HPDE6-E6E7 (cell line): Measurements from ENCODE around the gene BLVRA.

Experiments
- DNase-seq: peaks from one replicate; pipeline ENCODE4 v3.0.0; 2011; ENCODE audit warnings: missing footprints; ENCODE audit errors: extremely low spot score

The BLVRA gene

DNA sequence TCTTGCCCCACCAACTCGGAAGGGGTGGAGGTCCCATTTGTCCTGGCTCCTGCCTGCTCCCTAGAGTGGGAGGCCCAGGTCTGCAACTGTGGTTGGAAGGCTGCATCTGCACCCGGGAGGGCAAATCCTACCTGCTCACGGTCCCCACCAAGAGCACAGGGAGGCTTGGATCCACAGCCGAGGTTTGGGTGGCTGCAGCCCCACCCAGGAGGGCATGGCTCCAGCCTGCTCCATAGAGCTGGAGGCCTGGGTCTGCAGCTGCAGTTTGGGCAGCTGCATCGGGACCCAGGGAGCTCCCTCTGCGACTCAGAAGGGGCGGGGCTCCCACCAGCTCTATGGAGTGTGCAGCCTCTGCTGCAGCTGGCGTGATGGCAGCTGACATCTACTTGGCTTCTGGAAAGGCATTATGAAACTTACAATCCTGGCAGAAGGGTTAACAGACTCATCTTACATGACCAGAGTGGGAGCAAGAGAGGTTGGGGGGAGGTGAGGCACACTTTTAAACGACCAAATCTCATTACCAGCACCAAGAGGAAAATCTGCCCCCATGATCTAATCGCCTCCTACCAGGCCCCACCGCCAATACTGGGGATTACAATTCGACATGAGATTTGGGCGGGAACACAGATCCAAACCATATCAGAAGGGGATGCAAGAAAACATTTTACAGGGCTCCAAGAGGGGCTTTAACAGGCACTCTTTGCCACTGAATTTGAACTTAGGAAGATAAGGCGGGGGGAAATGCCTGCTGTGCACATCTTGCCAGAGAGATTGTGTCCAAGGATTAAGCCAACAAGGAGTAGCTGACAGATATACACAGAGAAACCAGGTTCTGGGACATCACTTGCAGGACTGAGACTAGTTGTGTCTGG, 8.2 kb upstream of the BLVRA start:
- DNase-seq, result no peak

GRCh38 chr7:43752411-43752810, 6.1 kb upstream of the BLVRA start:
- DNase-seq, result no peak

DNA sequence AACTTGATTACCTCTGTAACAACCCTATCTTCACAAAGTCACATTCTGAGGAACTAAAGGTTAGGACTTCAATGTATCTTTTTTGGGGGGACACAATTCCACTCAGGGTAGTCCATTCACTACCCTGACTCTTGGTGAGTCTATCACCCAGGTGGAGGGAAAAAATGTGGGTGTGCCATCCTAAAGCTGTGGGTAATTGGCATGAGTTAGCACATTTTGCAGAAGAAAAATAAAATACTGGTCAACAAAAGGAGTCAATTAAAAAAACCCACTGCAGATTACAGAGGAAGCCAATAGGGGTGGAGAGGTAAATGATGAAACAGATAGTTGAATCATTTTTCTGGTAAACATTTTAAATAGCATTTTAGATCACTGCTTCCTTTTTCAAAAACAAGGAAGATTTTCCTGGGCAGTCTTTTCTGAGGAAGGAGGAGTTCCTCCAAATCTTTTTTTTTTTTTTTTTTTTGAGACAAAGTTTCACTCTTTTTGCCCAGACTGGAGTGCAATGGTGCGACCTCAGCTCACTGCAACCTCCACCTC, 5.1 kb upstream of the BLVRA start:
- no peak for DNase-seq

- no peak for DNase-seq
Observed at GRCh38 chr7:43753843-43754242, 4.6 kb upstream of the BLVRA start.

DNA sequence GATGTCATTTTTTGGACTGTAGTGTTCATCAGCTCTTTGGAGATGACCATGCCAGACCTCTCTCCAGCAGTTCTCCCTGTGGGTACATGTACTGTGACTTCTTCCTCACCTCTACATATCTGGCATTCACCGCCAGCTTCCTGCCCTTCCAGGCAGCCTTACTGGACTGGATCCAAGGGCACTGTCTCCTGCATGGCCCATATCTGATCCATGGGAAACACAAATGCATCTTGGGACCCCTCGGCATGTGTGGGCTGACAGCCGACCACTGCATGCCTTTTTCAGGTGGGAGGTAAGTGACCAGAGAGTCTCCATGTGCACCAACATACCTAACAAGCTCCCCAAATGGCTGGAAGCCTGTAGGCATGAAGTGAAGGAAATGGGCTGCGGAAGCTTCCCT, 3.9 kb upstream of the BLVRA start:
- DNase-seq, result no peak

GRCh38 chr7:43756368-43757072, 2.0 kb upstream of the BLVRA start:
- no peak for DNase-seq

GRCh38 chr7:43757073-43757720, 1.3 kb upstream of the BLVRA start:
- DNase-seq, result no peak

DNA sequence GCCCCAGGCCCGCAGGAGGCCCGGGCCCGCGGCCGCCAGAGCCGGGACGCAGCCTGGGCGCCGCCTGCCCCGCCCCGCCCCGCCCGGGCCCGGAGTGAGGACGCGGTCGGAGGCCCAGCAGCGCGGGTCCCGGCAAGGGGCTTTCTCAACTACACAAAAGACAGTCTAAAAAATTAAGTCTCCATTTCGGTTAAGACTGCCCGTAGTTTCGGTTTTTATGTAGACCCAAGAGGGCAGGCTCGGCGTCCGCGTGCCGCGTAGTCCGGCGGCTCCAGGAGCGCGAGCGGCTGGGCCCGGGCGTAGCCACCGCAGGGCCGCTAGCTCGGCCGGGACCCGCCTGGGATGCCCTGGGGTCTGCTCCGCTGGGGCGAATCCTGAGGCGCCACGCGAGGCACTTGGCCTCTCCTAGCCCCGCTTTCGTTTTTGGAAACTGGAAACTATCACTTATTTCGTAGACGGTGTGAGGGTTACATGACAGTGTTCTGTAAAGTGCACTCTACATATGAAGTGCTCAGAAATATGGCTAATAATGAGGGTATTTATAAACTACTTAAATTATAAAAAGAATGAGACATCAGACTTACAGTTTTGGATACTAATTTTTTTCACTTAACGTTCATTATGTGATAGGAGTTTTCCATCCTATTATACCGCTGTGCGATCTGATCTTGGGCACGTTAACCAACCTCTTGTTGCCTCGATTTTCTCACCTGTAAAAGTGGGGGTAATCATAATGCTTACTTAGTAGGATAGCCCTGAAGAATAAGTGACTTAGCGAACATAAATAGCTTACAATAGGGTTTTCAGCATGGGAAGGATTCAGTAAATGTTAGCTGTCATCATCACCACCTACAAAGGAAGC, 573 bp downstream of the BLVRA start:
- DNase-seq, result no peak

DNA sequence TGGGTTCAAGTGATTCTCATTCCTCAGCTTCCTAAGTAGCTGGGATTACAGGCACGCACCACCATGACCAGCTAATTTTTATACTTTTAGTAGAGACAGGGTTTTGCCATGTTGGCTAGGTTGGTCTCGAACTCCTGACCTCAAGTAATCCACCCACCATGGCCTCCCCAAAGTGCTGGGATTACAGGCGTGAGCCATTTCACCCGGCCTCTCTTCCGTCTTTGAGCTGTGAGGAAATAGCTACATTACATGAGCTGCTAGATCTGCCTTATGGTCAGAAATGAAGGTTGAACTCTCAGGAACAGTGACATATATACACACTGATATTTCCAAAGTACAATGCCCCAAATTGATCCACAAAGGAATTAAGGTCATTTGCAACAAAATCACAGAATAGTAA, 2.4 kb downstream of the BLVRA start:
- no peak for DNase-seq

DNA sequence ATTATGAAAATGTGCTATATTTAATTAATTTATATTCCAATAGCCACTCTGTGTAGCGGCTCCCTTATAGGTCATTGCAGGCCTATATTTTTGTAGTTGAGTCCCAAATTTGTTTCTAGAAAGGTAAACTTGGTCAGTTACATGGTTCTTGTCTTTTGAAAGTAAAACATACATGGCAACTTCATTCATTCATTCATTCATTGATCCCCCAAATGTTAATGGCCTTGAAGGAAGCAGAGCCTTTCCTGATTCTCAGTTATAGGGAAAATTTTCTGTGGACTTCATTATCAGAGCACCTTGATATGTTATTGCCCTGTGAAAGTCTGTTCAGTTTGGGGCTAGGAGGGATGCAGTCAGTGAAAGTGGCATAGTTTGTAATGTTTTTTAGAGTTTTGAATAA, 2.9 kb downstream of the BLVRA start:
- DNase-seq, result no peak

DNA sequence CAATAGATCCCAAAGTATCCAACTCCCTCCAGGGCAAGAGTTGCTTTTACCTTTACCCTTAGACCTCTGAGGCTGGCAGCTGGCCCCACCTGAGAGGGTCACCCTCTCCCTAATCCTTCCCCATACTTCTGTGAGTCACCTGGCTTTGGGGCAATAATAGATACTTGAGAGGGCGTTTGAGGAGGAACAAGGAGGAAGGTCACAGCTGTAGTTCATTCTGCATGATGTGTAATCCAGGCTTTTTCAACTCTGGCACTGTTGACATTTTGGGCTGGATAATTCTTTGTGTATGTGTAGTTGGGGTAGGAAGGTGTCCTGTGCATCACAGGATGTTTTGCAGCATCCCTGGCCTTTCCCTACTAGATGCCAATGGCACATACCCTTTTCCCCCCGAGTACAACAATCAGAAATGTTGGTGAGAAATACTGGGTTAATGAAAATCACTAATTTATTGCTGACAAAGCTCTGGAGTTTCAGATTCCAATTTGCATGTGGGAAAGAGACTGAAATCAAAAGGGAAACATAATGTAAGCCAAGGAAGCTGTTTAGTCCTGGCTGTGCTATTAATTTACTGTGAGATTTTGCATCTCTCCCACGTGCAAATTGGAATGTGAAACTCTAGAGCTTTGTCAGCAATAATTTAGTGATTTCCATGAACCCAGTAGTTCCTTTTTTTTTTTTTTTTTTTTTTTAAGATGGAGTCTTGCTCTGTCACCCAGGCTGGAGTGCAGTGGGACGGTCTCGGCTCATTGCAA, 3.6 kb downstream of the BLVRA start:
- DNase-seq, result no peak

DNA sequence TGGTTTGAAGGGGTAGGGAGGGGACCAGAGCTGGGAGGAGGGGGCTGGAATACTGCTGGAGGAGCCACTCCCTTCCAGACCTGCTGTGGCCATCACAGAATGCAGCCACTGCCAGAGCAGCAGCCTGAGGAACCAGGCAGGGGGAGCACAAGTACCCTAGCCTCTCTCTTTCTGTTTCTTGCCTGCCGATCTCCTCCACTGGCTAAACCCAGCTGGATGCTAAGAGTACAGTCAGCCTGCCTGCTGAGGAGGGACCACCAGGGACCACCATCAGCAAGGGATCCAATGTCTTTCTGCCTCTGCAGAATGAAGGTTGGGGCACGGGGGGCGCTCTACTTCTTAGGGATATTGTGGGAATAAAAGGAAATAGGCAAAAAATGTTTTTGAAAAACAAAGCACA, 4.7 kb downstream of the BLVRA start:
- DNase-seq, result no peak

DNA sequence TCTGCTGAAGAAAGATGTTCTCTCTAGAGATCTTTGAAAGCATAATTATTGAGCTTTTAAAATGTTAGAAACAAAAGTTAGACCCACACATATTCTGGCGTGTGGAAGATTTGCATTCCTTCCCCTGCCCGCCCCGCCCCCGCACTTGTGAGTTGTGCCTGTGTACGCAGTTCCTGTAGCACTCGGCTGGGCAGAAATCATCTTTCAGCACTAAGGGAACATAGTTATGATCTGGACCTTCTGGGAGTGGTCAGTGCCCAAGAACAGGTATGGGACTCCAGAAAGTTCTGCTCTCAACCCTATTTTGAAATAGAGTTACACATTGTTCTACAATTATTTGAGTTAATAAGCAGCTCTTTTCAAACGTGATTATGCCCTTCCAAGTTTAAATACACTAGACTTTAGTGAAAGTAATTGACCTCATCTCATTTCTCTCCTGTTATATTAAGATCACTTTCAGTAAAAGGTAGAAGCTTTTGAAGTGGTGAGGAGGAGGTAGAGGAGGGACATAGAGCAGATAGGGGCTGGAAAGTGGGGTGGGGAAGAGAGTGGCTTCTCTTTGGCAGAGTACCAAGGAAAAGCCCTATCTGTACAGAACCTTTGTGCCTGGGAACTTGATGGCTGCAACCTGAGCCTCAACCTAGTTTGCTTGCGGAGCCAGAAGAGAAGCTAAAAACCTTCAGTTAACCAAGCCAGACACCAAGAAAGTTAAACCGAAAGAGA, 5.7 kb downstream of the BLVRA start:
- no peak for DNase-seq

DNA sequence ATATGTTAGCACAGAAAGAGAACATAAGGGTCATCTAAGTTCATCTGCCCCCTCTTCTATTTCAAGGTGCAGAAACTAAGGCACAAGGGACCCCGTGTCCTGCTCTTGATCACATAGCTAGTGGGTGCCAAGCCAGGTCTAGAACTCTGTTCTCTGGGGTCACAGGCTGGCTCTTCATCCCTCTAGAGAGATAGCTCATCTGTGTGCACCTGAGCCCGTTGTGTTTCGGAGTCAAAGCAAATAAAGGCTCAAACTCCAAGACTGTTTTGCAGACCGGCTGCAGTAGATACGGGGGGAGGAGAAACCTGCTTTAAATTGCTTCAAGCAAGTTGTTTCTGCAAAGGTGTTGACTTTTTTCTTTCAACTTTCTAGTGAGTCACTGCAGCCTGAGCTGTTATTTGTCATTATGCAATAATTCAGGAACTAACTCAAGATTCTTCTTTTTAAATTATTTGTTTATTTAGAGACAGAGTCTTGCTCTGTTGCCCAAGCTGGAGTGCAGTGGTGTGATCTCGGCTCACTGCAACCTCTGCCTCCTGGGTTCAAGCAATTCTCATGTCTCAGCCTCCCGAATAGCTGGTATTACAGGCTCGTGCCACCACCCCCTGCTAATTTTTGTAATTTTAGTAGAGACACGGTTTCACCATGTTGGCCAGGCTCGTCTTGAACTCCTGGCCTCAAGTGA, 6.5 kb downstream of the BLVRA start:
- peak; percentile 76 for DNase-seq

DNA sequence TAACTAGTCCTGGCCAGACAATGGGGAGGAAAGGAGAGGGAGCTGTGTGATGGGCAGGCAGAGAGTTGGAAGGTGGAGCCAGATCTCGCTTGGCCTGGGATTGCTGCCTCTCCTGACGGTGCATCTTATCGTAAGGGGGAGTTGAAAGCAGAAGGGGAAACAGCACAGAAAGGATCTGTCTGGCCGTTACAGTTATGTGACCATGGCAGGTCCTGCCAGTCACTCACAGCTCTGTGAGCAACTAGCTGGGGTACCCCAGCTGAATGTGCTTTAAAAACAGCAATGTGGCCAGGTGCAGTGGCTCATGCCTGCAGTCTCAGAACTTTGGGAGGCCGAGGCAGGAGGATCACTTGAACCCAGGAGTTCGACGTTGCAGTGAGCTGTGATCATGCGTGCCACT, 8.1 kb downstream of the BLVRA start:
- no peak for DNase-seq

- no peak for DNase-seq
Observed at GRCh38 chr7:43767311-43767710, 8.8 kb downstream of the BLVRA start.

- no peak for DNase-seq
Observed at GRCh38 chr7:43768201-43768886, 9.9 kb downstream of the BLVRA start.

GRCh38 chr7:43768887-43769272, 10.4 kb downstream of the BLVRA start:
- no peak for DNase-seq

DNA sequence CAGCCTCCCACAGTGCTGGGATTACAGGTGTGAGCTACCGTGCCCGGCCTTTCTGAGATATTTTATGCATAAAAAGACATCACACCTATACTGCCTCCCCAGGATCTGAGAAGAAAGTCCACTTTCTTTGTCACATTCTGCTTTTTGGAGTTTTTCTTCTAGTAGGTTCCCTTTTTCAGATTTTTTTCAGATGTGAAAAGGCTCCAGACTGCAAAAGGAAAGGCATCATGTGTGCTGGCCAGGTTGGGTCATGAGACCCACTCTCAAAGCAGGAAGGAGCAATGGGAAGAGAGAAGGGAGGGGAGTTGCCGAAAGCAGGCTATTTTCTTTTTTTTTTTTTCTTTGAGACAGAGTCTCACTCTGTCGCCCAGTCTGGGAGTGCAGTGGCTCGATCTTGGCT, 10.8 kb downstream of the BLVRA start:
- DNase-seq, result no peak
